ENCODE results near the gene KIN.
"Not testable (repeated sequence)": the region's sequence is repeated elsewhere in the genome, so short reads cannot be mapped to it uniquely, and the experiment has no call there.

Gene KIN

GRCh38 chr10:7794251-7795026 lies 6.6 kb upstream of the KIN start:
- DNase-seq (ENCODE audit: low read depth in 3 of 3) = no peak

- no peak for DNase-seq (ENCODE audit: low read depth in 3 of 3)
These were observed 4.7 kb upstream of the KIN start for GRCh38 chr10:7792541-7792940.

GRCh38 chr10:7789390-7789789 lies 1.6 kb upstream of the KIN start:
- DNase-seq (ENCODE audit: low read depth in 3 of 3) = no peak

- no peak for DNase-seq (ENCODE audit: low read depth in 3 of 3)
These were observed 970 bp upstream of the KIN start for GRCh38 chr10:7788639-7789286.

- DNase-seq (ENCODE audit: low read depth in 3 of 3) = no peak
These were observed 490 bp downstream of the KIN start for GRCh38 chr10:7787150-7787856.

- no peak for DNase-seq (ENCODE audit: low read depth in 3 of 3)
These were observed 1.4 kb downstream of the KIN start for GRCh38 chr10:7786430-7786829.

- not testable (repeated sequence) for DNase-seq (ENCODE audit: low read depth in 3 of 3)
These were observed 5.6 kb downstream of the KIN start for GRCh38 chr10:7782194-7782593.

- no peak for DNase-seq (ENCODE audit: low read depth in 3 of 3)
These were observed 11.0 kb downstream of the KIN start for GRCh38 chr10:7776777-7777176.

- DNase-seq (ENCODE audit: low read depth in 3 of 3) = no peak
These were observed 13.7 kb downstream of the KIN start for GRCh38 chr10:7773845-7774801.

GRCh38 chr10:7768417-7768816 lies 19.4 kb downstream of the KIN start:
- no peak for DNase-seq (ENCODE audit: low read depth in 3 of 3)

- no peak for DNase-seq (ENCODE audit: low read depth in 3 of 3)
These were observed 20.6 kb downstream of the KIN start for GRCh38 chr10:7767209-7767608.

GRCh38 chr10:7766241-7766640 lies 21.6 kb downstream of the KIN start:
- DNase-seq (ENCODE audit: low read depth in 3 of 3) = no peak

- DNase-seq (ENCODE audit: low read depth in 3 of 3) = no peak
These were observed 23.9 kb downstream of the KIN start for GRCh38 chr10:7763929-7764328.

GRCh38 chr10:7756360-7756992 lies 31.3 kb downstream of the KIN start:
- no peak for DNase-seq (ENCODE audit: low read depth in 3 of 3)

- DNase-seq (ENCODE audit: low read depth in 3 of 3) = no peak
These were observed 32.7 kb downstream of the KIN start for GRCh38 chr10:7755103-7755502.

- DNase-seq (ENCODE audit: low read depth in 3 of 3) = no peak
These were observed 35.5 kb downstream of the KIN start for GRCh38 chr10:7752251-7752650.

- DNase-seq (ENCODE audit: low read depth in 3 of 3) = no peak
These were observed 37.6 kb downstream of the KIN start for GRCh38 chr10:7750222-7750621.

GRCh38 chr10:7748637-7749036 lies 39.2 kb downstream of the KIN start:
- not testable (repeated sequence) for DNase-seq (ENCODE audit: low read depth in 3 of 3)

- no peak for DNase-seq (ENCODE audit: low read depth in 3 of 3)
These were observed 43.5 kb downstream of the KIN start for GRCh38 chr10:7744307-7744706.

- DNase-seq (ENCODE audit: low read depth in 3 of 3) = no peak
These were observed 49.0 kb downstream of the KIN start for GRCh38 chr10:7738536-7739407.
